ENCODE results near the gene SEC61A1. TPM values are rescaled to one million over a fixed set of nuclear protein-coding genes. Genes with fewer than 3 reads are reported as not detected.

Gene SEC61A1
- total RNA-seq, 1 experiment from 2014 or later, result 182 TPM

DNA sequence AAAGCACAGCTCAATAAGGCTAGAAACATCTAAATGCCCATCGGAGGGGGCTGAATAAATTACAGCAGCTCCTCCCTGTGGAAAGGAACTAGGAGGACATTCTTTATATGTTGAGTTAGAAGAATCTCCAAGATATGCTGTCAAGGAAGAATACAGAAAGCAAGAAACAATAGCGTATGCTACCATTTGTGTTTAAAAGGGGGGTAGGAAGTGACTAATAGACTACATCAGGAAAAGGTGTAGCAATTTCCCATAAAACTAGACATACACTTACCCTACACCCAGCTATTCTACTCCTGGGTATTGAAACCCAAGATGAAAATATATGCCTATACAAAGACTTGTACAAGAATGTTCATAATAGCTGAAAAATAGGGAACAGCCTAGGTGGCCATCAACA lies 21.6 kb downstream of the SEC61A1 start:
- Histone ChIP-seq H3K9me3 (ENCODE audit: low read length) (no peaks in the 10 kb centered on the region), H3K9ac (ENCODE audit: low read length) (no peak overlapping the region), H2AFZ (ENCODE audit: low read length) (no peak overlapping the region), H3F3A (ENCODE audit: low read length, unreplicated experiment) (peaks cover 8% of the 10 kb centered on the region), H3K36me3 (ENCODE audit: low read depth, low read length) (peaks cover 25% of the 10 kb centered on the region), H4K20me1 (ENCODE audit: low read length) (peaks cover 11% of the 10 kb centered on the region; the same call in 1 of the 2 replicates), H3K9me2 (replicated peaks; ENCODE audit: low read length) (no peaks in the 10 kb centered on the region), H3K27ac (ENCODE audit: low read length) (peak overlapping the region; percentile 45), H3K79me2 (ENCODE audit: low read length) (no peaks in the 10 kb centered on the region), H3K27me3 (ENCODE audit: low read length) (no peaks in the 10 kb centered on the region), H3K4me1 (ENCODE audit: insufficient read depth, low read length) (peaks cover 14% of the 10 kb centered on the region), H3K4me2 (ENCODE audit: low read length) (peak overlapping the region; percentile 38; the same call in 1 of the 2 replicates), H3K4me3 (ENCODE audit: low read length) (no peak overlapping the region)
- peak; percentile 75 for ATAC-seq
- DNase-seq, result peak; percentile 55
- intact Hi-C loops (cut with micrococcal nuclease), result loop anchor here (10.0 kb wide), 1 partner anchor 61 kb away; no protein-coding TSS in a partner anchor
- POLR2A ChIA-PET (ENCODE audit: unreplicated experiment), result interaction anchor here (0.6 kb wide), 1 partner anchor 20 kb away, joined by 3 read pairs; no protein-coding TSS in a partner anchor
- no peak for TF ChIP-seq CTCF (conservative IDR thresholded peaks at IDR 0.05; ENCODE audit: low read depth, low read length)
- no peak for TF ChIP-seq EZH2phosphoT487 (IDR thresholded peaks at IDR 0.05; ENCODE audit: borderline replicate concordance, low read length)
- no peak for TF ChIP-seq EZH2 (IDR thresholded peaks at IDR 0.05; ENCODE audit: low read length, unreplicated experiment)
- no TSS peak for BruUV-seq (replicated peaks)
- CTCF ChIA-PET, result interaction anchor here (0.9 kb wide), 1 partner anchor 499 kb away, joined by 5 read pairs; no protein-coding TSS in a partner anchor

DNA sequence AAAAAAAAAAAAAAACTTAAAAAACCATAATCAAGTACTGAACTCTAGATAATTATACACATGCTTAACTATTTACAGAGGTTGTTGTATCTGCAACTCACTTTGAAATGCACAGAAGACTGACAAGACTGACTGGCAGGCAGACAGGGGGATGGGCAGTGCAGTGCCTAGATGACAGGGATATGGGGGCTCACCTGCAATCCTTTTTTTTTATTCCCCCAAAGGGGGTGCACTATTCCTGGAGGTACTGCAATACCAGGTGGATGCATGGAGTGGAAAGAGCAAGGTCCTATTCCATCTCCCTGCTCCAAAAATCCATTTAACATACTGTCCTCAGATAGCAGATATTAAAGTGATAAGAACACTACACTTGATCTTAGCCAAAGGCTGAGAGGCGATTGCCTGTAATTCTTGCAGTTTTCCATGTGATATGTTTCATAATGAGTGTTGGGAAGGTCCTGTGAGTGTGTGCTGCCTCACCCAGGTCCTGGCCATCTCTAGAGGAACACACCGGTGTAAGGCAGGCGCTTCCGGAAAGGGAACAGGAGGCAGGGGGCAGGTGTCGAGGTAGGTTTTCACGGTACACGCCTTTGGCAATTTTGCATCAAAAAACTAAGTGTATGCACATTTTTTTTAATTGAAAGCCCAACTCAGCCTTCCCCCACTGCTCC lies 22.7 kb downstream of the SEC61A1 start:
- H3K36me3 ChIP-seq (ENCODE audit: low read depth, low read length), result peaks cover 14% of the 10 kb centered on the region
- H3F3A ChIP-seq (ENCODE audit: low read length, unreplicated experiment), result peaks cover 8% of the 10 kb centered on the region
- H3K9me3 ChIP-seq (ENCODE audit: low read length), result no peaks in the 10 kb centered on the region
- H3K4me2 ChIP-seq (ENCODE audit: low read length), result no peak overlapping the region
- no peak overlapping the region for H3K9ac ChIP-seq (ENCODE audit: low read length)
- no peaks in the 10 kb centered on the region for H3K27me3 ChIP-seq (ENCODE audit: low read length)
- H3K4me1 ChIP-seq (ENCODE audit: insufficient read depth, low read length), result peaks cover 16% of the 10 kb centered on the region
- no TSS peak for BruUV-seq (replicated peaks)
- DNase-seq, result no peak
- no peak for ATAC-seq
- TF ChIP-seq CTCF (conservative IDR thresholded peaks at IDR 0.05; ENCODE audit: low read depth, low read length) (no peak), EZH2phosphoT487 (IDR thresholded peaks at IDR 0.05; ENCODE audit: borderline replicate concordance, low read length) (no peak), EZH2 (IDR thresholded peaks at IDR 0.05; ENCODE audit: low read length, unreplicated experiment) (no peak)
- H3K9me2 ChIP-seq (replicated peaks; ENCODE audit: low read length), result no peaks in the 10 kb centered on the region
- ChIA-PET POLR2A (ENCODE audit: unreplicated experiment) (no interaction called here), CTCF (no interaction called here)
- H3K27ac ChIP-seq (ENCODE audit: low read length), result no peak overlapping the region
- intact Hi-C loops (cut with micrococcal nuclease), result loop anchor here (10.0 kb wide), 1 partner anchor 60 kb away; no protein-coding TSS in a partner anchor
- H2AFZ ChIP-seq (ENCODE audit: low read length), result no peak overlapping the region
- peaks cover 11% of the 10 kb centered on the region; the same call in 1 of the 2 replicates for H4K20me1 ChIP-seq (ENCODE audit: low read length)
- H3K79me2 ChIP-seq (ENCODE audit: low read length), result no peaks in the 10 kb centered on the region
- H3K4me3 ChIP-seq (ENCODE audit: low read length), result no peak overlapping the region
